Kidney tubule cell (primary cell): Measurements from ENCODE around the gene AMER2.
"Not testable (repeated sequence)": the region's sequence is repeated elsewhere in the genome, so short reads cannot be mapped to it uniquely, and the experiment has no call there.

Source experiments
- DNase-seq: peaks from one replicate; pipeline ENCODE4 v3.0.0-alpha.2; 2018; ENCODE audit warnings: low spot score

AMER2 gene

GRCh38 chr13:25181597-25181996, 9.5 kb upstream of the AMER2 start:
- DNase-seq = no peak

- DNase-seq = no peak
These were observed 8.9 kb upstream of the AMER2 start for GRCh38 chr13:25180775-25181537.

- no peak for DNase-seq
These were observed 8.0 kb upstream of the AMER2 start for GRCh38 chr13:25179832-25180774.

- DNase-seq = no peak
These were observed 6.9 kb upstream of the AMER2 start for GRCh38 chr13:25179011-25179410.

- no peak for DNase-seq
These were observed 6.0 kb upstream of the AMER2 start for GRCh38 chr13:25178070-25178469.

GRCh38 chr13:25177636-25178035, 5.5 kb upstream of the AMER2 start:
- no peak for DNase-seq

GRCh38 chr13:25177012-25177411, 4.9 kb upstream of the AMER2 start:
- DNase-seq = no peak

- DNase-seq = no peak
These were observed 3.3 kb upstream of the AMER2 start for GRCh38 chr13:25175431-25175830.

GRCh38 chr13:25175026-25175425, 2.9 kb upstream of the AMER2 start:
- no peak for DNase-seq

- DNase-seq = no peak
These were observed 2.2 kb upstream of the AMER2 start for GRCh38 chr13:25174304-25174703.

- DNase-seq = no peak
These were observed 179 bp upstream of the AMER2 start for GRCh38 chr13:25172303-25172630.

- no peak for DNase-seq
These were observed 945 bp downstream of the AMER2 start for GRCh38 chr13:25171170-25171516.

GRCh38 chr13:25170554-25171111, 1.5 kb downstream of the AMER2 start:
- no peak for DNase-seq

GRCh38 chr13:25169951-25170553, 2.0 kb downstream of the AMER2 start:
- DNase-seq = no peak

- no peak for DNase-seq
These were observed 2.7 kb downstream of the AMER2 start for GRCh38 chr13:25169356-25169755.

- DNase-seq = no peak
These were observed 3.3 kb downstream of the AMER2 start for GRCh38 chr13:25168790-25169189.

GRCh38 chr13:25167382-25168174, 4.5 kb downstream of the AMER2 start:
- no peak for DNase-seq

GRCh38 chr13:25166306-25166705, 5.8 kb downstream of the AMER2 start:
- DNase-seq = no peak

GRCh38 chr13:25165663-25166062, 6.4 kb downstream of the AMER2 start:
- DNase-seq = no peak

GRCh38 chr13:25165163-25165562, 6.9 kb downstream of the AMER2 start:
- DNase-seq = not testable (repeated sequence)

GRCh38 chr13:25157681-25158080, 14.4 kb downstream of the AMER2 start:
- no peak for DNase-seq

- no peak for DNase-seq
These were observed 18.4 kb downstream of the AMER2 start for GRCh38 chr13:25153736-25154135.
